ENCODE measurements around the gene TNFRSF19.

TNFRSF19 gene

GRCh38 chr13:23629566-23630272 is 59.5 kb downstream of the TNFRSF19 start:
- DNase-seq = no peak

GRCh38 chr13:23630349-23631093 is 60.3 kb downstream of the TNFRSF19 start:
- peak; percentile 11 for DNase-seq

- DNase-seq = no peak
Observed at GRCh38 chr13:23631311-23632047, 61.3 kb downstream of the TNFRSF19 start.

- DNase-seq = no peak
Observed at GRCh38 chr13:23632048-23632582, 61.9 kb downstream of the TNFRSF19 start.

DNA sequence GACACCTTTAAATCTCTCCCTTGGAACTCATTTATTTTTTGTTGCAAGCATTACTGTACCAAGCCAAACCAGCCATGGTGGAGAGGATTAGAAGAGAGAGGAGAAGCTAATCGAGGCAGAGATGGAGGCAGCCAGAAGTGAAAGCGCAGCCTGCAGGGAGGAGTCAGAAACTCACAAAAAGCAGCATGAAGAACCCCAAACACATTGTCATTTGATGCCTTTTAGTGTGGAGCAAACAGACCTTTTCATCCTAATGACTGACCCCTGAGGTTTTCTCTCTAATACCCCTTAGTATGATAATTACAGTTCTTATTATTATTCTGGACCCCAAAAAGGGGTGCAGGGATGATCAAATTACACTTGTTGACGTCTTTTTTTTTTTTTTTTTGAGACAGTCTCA is 62.5 kb downstream of the TNFRSF19 start:
- DNase-seq = no peak

DNA sequence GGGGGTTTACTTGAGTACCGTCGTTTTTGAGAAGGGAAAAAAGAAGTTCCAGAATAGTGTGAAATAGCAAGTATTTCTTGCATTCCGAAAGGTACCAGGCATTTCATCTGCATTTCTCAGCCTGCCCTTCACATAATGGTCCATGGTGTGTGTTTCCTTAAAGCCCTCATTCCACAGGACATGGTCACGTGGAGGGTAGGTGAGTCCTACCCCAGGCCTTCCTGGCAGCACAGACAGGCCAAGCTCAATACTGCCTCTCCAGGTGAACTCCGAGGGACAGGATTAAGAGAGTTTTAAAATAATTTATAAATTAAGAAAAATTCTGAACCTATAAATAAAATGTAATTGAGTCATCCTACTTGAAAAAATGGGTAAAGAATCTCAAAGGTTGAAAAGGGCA is 64.7 kb downstream of the TNFRSF19 start:
- no peak for DNase-seq

DNA sequence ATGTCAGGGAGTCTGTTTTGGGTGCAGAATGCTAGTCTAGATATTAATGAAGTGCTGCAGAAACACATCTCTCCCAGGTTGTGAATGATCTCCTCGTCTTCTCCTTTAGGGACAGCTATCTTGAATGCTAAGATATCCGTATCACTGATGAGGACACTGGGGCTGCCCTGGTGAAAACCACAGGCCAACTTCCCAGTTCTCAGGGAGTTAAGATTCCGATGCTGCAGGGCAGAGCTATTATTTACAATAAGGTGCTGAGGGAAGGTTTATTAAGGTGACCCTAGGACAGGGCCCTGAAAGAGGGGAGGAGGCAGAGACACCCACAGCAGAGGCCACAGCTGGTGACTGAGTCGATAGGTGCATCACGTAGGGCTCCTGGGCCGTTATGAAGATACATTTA is 66.1 kb downstream of the TNFRSF19 start:
- no peak for DNase-seq

GRCh38 chr13:23637829-23638228 is 67.6 kb downstream of the TNFRSF19 start:
- DNase-seq = no peak

DNA sequence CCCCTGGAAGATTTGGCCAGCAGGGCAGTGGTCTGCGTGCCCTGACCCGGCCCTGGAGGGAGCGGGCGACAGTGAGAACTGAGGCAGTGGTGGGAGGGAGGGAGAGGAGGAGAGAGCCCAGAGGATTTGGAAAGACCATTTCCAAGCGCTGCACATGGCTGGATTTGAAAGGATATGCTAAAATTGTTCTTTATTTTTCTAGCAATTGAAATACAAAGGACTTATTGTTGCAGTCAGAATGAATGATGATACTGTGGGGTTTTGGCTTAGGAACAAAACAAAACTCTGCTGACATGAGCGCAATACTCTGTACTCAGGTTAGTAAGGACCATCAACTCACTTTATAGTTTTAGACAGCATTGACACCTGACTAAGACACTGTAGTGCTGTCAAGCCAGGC is 69.5 kb downstream of the TNFRSF19 start:
- no peak for DNase-seq

DNA sequence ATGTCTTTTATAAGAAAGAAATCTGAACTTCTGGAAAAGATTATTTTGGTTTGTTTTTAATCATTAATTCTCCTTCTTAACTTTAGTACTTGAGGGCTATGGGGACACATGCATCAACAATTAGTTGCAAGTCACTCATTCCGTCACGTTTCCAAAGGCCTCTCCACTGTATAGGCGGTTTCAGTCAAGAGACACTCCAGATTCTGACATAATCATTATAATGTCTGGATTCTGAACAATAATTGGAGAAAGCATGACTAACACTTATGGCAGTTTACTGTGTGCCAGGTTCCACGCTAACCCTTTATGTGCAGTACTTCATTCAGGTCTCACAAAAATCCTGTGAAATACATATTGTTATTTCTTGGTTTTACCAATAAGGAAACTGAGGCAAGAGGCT is 71.9 kb downstream of the TNFRSF19 start:
- DNase-seq = no peak

GRCh38 chr13:23643338-23644125 is 73.3 kb downstream of the TNFRSF19 start:
- DNase-seq = no peak

- peak; percentile 19 for DNase-seq
Observed at GRCh38 chr13:23644126-23644419, 73.9 kb downstream of the TNFRSF19 start.

- no peak for DNase-seq
Observed at GRCh38 chr13:23644527-23645138, 74.4 kb downstream of the TNFRSF19 start.

- no peak for DNase-seq
Observed at GRCh38 chr13:23645851-23646250, 75.6 kb downstream of the TNFRSF19 start.

DNA sequence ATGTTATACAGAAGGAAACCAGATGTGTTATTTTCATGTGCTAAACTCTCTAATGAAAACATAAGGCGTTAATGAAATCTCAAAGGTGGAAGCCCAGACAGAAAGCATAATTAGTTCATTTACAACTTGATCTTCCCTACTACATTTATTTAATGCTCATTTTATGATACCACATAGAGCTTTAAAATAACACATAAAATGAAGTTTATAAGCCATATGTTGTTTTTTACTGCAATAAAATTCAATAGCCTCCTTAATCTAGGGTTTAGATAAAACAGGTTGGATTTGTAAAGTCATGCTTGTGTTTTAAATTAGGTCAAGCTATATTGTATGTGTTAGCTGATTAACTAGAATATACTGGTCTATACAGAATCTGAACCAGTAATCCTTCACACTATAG is 81.2 kb downstream of the TNFRSF19 start:
- no peak for DNase-seq

- DNase-seq = peak; percentile 72
Observed at GRCh38 chr13:23651887-23652286, 81.7 kb downstream of the TNFRSF19 start.

DNA sequence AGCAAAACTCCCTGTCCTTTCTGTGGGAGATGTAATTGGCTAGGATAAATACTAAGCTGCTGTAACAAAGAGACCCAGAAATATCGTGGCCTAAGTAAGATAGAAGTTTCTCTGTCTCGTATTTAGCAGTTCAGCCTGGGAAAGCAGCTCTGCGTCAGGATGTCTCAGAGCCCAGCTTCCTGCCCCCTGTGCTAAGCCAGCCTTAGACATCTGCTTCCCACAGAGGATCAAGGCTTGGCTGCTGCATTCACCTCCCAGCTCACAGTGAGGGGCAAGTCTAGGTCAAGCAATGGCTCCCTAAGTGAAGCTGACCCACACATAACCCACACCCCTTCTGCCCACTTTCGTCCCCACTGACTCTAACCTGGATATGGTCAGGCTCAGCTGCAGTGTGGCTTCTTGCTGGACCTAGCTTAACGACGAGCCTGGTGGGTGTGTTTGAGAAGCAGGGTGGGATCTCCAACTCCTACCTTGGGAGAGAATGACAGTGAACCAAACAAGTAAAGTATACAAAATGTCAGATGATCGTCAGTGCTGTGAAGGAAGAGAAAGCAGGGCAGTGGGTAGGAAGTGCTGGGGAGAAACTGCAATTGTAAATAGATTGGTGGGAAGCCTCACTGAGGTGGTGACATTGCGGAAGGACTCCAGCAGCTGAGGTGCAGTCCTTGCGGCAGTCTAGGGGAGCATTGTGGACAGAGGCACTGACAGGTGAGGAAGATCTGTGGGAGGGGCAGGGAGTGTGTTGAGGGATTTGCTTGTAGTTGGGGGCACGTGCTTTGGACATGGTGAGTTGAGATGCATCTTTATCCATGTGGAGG is 82.9 kb downstream of the TNFRSF19 start:
- DNase-seq = no peak

- no peak for DNase-seq
Observed at GRCh38 chr13:23654111-23655110, 84.2 kb downstream of the TNFRSF19 start.

- DNase-seq = no peak
Observed at GRCh38 chr13:23655321-23655720, 85.1 kb downstream of the TNFRSF19 start.

All from hematopoietic multipotent progenitor cell treated with erythropoietin and hydrocortisone succinate and interleukin-3 and kit ligand, for 4 days (in vitro differentiated cells).